A549 (cell line): ENCODE results near the gene SLC6A18.
"Not testable (repeated sequence)": the region's sequence is repeated elsewhere in the genome, so short reads cannot be mapped to it uniquely, and the experiment has no call there.

Experiments used
- CEBPB ChIP-seq, 2 experiments: fragments of >200 bp in 1 of 2; sonication (Bioruptor Twin) in 1 of 2; formaldehyde crosslinking in 1 of 2; IDR thresholded peaks; 2 replicates each; pipeline ENCODE4 v1.6.1; 2012 to 2016
- CHD2 ChIP-seq: fragments of 150-350 bp; IDR thresholded peaks from 2 replicates; pipeline ENCODE4 v1.6.1; 2014; ENCODE audit warnings: low read length; ENCODE audit not compliant: partially characterized antibody
- CTCF ChIP-seq: fragments of >200 bp; sonication (Bioruptor Twin); formaldehyde crosslinking; IDR thresholded peaks from 3 replicates; pipeline ENCODE4 v1.5.1; 2016
- FOXS1 ChIP-seq: fragments of 250-450 bp; sonication (Bioruptor Pico); IDR thresholded peaks from 2 replicates; pipeline ENCODE4 v1.5.0; 2020; ENCODE audit warnings: mild to moderate bottlenecking, moderate library complexity
- JUN ChIP-seq, 2 experiments: fragments of >200 bp; sonication (Bioruptor Twin); formaldehyde crosslinking; IDR thresholded peaks; 2 replicates in 1 of 2; 3 replicates in 1 of 2; pipeline ENCODE4 v1.6.1; 2016 to 2017
- KDM5A ChIP-seq: fragments of 200-600 bp; sonication (generic); IDR thresholded peaks from 2 replicates; pipeline ENCODE4 v1.6.1; 2016; ENCODE audit warnings: antibody characterized with exemption, mild to moderate bottlenecking
- POLR2A ChIP-seq: IDR thresholded peaks from 2 replicates; pipeline ENCODE4 v1.6.1; 2012; ENCODE audit warnings: mild to moderate bottlenecking, low read length
- REST ChIP-seq: fragments of 200-600 bp; sonication (generic); IDR thresholded peaks from 2 replicates; pipeline ENCODE4 v1.6.1; 2016; ENCODE audit warnings: antibody characterized with exemption, mild to moderate bottlenecking, moderate library complexity
- TF ChIP-seq, protein P1 (sequence below): fragments of 250-450 bp; sonication (Bioruptor Pico); IDR thresholded peaks from 2 replicates; pipeline ENCODE4 v1.5.0; 2021; ENCODE audit warnings: mild to moderate bottlenecking, moderate library complexity, borderline replicate concordance

GRCh38 chr5:1282993-1283728 lies 58.0 kb downstream of the SLC6A18 start:
- TF ChIP-seq CTCF; KDM5A; POLR2A; CEBPB (IDR thresholded peaks at IDR 0.05); JUN (IDR thresholded peaks at IDR 0.05); CHD2; FOXS1 (CRISPR knock-in tag); REST: not testable (repeated sequence)
- TF ChIP-seq, protein P1, sequence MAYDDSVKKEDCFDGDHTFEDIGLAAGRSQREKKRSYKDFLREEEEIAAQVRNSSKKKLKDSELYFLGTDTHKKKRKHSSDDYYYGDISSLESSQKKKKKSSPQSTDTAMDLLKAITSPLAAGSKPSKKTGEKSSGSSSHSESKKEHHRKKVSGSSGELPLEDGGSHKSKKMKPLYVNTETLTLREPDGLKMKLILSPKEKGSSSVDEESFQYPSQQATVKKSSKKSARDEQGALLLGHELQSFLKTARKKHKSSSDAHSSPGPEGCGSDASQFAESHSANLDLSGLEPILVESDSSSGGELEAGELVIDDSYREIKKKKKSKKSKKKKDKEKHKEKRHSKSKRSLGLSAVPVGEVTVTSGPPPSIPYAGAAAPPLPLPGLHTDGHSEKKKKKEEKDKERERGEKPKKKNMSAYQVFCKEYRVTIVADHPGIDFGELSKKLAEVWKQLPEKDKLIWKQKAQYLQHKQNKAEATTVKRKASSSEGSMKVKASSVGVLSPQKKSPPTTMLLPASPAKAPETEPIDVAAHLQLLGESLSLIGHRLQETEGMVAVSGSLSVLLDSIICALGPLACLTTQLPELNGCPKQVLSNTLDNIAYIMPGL (CRISPR knock-in tag), result not testable (repeated sequence)
